ENCODE data around the gene ZBTB1.

GRCh38 chr14:64572386-64573104 lies 68.0 kb downstream of the ZBTB1 start:
- no peak for TF ChIP-seq CTCF (conservative IDR thresholded peaks at IDR 0.05; ENCODE audit: low read depth, low read length)
- TF ChIP-seq EZH2 (IDR thresholded peaks at IDR 0.05; ENCODE audit: low read length, unreplicated experiment), result no peak

Data from PC-3 (cell line).